Jurkat, Clone E6-1 (cell line): ENCODE results near the gene PRR23E. TPM values are rescaled to one million over a fixed set of nuclear protein-coding genes. Genes with fewer than 3 reads are reported as not detected.

Source experiments
- DNase-seq: peaks from one replicate; pipeline ENCODE4 v3.0.0-alpha.2; 2011; ENCODE audit warnings: low read depth, low spot score
- H3K4me3 ChIP-seq: 2 replicates; pipeline ENCODE4 v1.5.1; 2011; ENCODE audit warnings: mild to moderate bottlenecking, low read length, control low read depth, moderate library complexity
- polyA plus RNA-seq: library from polyadenylated mRNA; unstranded; fragments of >200 nt; gene quantifications from one replicate; pipeline ENCODE4 v1.2.1, GENCODE V29; 2012; ENCODE audit warnings: missing spikeins; ENCODE audit not compliant: insufficient read length, insufficient read depth

The PRR23E gene, protein sequence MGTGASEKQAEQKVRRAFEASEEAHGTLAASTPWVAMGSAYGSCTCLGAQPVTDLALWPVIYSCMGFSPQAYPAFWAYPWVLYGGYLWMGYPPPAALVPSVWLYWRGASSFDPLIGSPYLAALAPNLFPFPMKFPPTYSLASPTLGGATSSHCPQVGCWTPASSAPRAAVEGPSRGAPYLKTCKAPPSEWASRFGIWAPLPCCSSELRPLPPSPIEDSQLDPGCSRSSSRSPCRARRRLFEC
- polyA plus RNA-seq = not detected

DNA sequence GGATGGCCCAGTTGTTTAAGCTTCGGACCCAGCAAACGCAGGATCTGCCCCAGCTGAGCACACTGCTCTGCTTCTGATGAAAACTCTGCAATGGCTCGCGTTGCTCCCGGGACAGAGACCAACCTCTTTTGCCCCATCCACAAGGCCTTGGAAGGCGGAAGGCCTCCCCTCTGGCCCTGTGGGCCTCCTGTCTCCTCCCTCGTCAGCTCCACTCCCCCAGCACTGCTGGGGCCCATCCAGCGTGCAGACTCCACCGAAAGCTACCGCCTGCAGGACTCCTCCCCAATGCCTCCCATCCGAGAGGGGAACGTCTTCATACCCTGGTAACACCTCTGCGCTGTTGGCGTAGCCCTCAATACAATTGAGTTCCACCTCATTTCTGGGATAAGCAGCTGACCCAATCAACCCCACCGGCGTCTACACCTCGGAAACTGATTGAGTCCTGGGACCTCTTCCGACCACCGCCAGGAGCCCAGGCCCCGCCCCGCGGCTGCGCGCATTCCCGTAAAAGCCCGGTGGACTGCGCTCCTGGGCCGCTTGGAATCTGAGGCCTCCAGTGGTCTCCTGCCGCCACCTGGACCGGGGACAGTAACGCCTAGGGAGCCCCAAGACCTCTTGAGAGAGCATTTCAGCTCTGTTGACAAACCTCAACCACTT, at the start of gene PRR23E:
PRR23E (plus strand) TSS at position 556 of the 657 bp plus-strand sequence. CDS start 3,555 bp downstream, outside the sequence.
- no peak within 1 kb of the TSS for H3K4me3 ChIP-seq
- no peak for DNase-seq

DNA sequence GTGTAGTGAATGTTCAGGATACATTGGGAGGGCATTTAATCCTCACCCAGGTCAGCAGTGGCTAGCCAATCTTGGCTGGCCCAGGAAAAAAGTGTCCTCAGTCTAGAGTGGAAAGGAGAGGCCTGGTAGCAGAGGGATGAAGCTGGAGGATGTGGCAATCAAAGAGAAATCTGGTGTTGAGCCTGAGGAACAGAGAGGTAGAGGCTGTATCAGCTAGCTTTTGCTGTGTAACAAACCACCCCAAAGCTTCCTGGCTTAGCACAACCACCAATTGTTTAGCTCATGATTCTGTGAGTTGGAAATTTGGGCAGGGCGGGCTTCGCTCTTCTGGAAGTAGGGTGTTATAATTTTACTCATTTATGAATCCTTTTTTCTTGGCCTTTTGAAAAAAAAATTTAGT, 49.8 kb upstream of the PRR23E start:
- no peak for DNase-seq
- no peak overlapping the region for H3K4me3 ChIP-seq

DNA sequence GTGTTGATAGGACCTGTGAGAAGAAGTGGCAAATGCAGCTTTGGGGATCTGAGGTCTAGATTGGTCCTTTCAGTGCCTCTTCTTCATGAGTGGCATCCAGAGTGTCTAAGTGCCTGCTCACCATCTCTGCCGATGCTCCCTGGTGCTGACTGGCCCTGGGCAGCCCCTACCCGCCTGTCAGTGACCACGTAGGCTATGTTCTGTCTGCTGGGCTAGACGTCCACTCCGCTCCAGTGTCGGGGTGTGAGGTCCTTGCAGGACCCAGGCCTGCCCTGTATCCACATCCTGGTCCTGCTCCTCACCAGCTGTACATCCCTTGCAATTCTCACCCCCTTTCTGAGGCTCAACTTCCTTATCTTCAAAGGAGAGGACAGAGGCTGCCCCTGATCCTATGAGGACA, 48.3 kb upstream of the PRR23E start:
- no peak overlapping the region for H3K4me3 ChIP-seq
- no peak for DNase-seq

DNA sequence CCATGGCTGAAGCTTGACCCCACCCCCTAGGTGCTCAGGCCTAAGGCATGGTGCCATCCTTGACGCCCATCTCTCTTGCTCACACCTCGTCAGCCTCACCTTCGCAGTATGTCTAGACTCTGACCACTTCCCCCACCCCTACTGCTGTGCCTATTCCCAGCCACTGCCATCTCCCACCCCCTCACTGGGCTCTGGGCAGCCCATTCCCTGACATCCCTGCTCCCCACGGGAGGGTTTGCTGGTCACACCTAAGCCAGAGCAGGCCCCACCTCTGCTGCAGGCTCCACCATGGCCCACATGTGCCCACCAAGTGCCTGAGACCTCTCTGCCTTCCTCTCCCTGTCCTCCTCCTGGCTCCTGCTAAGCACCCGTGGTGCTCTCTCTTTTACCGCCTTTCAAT, 47.7 kb upstream of the PRR23E start:
- DNase-seq = no peak
- no peak overlapping the region for H3K4me3 ChIP-seq

DNA sequence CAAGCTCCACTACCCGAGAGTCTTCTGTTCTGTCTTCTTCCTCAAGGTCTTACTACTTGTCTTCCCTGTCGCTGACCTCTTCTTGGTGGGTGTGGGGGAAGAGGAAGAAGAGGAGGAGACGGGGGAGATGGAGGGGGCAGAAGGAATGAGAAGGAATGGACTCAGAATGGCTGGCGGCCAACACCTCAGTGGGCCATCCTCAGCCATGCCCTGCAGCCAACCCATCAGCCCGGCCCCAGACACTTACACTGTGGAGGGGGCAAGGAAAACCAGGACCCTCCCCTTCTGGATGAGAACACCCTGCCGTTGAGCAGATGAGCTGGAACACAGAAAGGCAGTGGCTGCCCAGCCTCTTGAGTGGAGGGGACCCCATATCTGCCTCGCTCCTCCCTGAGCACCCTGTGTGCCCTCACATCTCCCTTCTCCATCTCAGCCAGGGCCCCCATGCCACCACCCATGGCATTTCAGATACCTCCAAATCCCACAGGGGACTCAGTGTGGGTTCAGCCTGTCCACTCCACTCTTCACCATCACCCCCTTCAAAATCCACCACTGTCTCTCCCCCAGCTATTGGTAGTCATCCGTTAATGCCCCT, 45.5 kb upstream of the PRR23E start:
- DNase-seq = no peak

DNA sequence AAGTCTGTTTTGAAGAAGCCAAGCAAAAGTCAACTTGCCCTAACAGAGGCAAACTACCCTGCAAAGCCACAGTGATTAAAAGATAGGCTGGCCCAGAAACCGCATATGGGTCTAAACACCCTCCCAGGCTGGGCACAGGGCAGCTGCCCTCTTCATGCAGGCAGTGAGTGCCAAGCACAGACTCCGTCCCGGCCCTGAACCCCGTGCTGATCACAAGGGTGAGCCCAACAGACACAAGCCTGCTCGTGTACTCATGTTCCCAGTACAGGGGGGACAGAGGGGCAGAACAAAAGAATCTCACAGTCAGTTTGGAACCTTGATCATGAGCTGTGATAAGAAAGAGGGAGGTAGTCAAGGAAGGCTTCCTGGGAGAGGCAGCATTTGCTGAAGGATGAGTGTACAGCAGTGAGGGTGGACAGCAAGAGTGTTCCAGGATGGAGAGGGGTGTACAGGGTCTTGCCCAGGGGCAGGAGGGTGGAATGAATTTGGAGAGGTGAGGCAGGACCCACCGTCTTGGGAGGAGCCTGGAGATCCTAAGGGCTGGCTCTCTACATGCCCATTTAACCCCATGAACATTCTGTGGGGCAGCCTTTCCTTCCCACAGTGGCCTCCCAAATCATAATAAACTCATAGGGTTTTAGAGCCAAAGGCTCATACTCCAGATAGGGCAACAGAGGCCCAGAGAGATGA, 43.2 kb upstream of the PRR23E start:
- DNase-seq = no peak
- H3K4me3 ChIP-seq = no peak overlapping the region

More for the DNA sequence above, 45.5 kb upstream of the PRR23E start:
- H3K4me3 ChIP-seq = no peak overlapping the region

DNA sequence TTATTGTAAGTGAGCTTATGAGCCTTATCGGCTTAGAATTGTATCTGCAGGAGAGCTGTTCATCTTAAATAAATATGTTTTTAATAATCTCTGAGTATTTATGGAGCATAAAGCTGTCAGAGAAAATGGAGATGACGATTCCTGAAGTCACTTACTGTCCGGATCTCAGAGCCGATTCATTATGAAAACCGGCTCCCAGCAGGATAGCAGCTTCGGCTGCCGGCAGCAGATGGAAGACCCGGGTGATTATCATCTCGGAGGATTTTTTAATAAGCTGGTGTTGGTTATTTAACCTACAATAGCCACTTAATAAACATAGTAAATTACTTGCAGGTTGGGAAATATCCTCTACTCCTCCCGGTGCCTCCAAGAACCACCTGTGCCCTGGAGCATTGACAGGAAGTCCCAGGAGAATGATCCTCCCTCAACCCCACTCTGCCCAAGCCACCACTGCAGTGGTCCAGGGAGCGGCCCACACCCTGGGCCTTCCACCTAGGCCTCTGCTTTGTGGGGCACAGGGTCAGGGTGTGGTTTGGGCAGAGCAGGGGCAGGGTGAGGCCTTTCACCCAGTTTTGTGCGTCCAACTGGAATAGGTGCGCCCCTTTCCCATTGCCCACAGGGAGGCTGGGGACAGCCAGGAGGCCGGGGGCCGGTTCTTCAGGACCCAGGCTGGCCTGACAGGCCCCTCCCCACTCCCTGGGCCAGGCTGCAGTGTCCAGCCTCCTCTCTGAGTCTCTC, 42.2 kb upstream of the PRR23E start:
- no peak overlapping the region for H3K4me3 ChIP-seq
- no peak for DNase-seq

DNA sequence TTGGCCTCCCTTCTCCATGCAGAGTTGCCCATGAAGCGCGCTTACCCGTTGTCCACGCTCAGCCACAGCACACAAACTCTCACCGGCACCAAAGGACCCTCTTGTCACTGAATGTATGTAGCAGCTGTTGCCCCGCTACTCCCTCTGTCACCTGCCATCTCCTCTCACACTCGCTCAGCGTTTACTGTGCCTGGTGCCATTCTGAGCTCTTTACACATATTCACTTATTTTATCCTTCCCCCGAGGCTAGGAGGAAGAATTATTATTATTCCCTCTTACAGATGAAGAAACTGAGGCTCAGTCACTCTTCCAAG, 41.7 kb upstream of the PRR23E start:
- H3K4me3 ChIP-seq = no peak overlapping the region
- no peak for DNase-seq

DNA sequence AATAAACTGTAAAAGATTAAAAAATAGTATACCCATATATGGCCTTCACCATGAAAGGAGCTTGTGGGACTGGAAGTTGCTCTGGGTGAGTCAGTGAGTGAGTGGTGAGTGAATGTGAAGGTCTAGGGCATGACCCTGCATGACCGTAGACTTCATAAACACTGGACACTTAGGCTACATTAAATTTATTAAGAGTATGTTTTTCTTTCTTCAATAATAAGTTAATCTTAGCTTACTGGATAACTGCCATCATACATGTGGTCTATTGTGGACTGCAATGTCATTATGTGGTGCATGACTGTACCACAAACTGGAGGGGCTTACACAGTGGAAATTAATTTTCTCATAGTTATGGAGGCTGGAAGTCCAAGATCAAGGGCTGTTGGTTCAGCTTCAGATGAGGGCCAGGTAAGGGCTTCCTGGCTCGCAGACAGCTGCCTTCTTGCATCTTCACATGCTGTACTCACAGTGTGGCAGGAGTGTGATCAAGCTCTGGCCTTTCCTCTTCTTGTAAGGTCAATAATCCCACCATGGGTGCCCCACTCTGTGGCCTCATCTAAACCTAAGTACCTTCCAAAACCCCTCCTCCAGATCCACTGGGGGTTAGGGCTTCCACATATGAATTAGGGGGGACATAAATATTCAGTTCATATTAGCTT, 40.8 kb upstream of the PRR23E start:
- no peak for DNase-seq
- no peak overlapping the region for H3K4me3 ChIP-seq

DNA sequence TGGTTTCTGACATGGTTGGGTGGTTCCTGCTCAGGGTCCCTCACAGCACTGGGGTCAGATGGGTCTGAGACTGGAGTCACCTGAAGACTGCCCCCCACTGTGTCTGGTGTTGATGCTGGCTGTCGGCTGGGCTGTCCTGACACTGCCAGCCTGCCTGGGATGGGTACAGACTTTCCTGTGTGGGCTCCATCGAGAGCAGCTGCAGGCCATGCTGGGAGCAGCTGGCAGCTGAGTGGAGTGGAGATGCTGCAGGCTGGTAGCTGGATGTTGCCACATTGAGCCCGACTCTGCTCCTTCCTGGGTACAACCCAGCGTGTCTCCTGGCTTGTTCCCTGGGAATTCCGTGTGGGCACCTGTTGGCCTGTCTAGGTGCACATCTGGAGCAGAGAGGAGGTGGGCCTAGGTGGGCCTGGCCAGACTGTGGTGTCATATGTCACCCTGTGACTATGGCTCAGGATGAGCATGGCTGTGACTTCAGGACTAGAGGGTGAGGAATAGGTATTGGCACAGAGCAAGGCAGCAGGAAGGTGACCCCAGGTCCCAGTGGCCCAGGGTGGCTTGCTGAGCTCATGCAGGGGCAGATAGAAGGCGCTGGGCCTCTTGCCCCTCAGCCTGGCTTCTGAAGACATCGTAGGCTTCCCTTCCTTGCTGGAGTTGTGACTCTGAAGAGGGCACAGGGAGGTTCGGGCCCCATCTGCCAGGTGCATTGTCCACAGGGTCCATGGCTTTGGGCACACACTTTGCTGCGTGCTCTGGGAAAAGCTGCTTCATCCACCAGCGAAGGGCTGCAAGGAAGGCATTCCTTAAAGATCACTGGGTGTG, 40.0 kb upstream of the PRR23E start:
- no peak for DNase-seq
- H3K4me3 ChIP-seq = no peak overlapping the region

DNA sequence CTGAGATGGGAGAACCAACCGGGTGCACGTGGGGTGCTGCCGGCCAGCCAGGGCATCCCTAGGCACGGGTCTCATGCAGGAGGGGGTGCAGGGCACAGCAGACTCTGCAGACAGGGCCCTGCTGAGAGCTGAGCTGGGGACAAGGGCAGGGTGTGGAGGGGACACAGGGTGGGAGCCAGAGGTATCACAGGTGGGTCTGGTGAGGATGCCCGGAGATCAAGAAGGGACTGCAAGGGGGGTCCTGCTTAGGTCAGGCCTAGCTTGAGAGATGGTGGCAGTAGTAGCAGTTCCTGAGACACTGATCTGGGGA, 39.5 kb upstream of the PRR23E start:
- DNase-seq = no peak

DNA sequence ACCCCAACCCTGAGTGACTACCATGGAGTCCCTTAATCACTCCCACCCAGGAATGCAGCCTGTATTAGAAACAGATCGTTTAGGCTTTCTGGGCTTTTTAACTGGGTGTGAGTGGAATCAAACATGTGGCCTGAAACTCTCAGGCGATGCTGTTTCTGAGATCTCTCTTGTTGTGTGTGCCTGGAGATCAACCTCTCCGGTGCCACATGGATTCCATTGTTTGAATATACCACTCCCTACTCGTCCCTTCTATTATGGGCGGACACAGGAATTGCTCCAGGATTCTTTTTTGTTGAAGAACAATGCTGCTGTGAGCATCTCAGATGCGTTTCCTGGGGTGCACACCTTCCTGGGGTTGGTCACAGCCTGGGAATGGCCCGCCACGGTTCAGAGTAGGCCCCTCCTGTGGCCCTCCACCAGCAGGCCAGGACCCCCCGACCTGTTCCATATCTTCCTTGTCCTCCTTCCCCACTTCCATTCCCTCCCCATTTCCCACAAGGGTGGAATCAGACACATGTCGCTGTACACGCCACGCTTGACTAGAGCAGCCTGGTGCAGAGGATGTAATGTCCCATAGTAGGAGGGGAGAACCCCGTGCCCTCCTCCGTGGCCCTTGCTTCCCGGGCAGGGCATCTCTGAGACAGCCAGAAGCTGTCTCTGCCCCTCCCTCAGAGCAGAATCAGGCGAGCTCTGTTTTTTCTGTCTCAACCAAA, 36.4 kb upstream of the PRR23E start:
- DNase-seq = no peak
- H3K4me3 ChIP-seq = no peak overlapping the region

More for the DNA sequence above, 39.5 kb upstream of the PRR23E start:
- no peak overlapping the region for H3K4me3 ChIP-seq

DNA sequence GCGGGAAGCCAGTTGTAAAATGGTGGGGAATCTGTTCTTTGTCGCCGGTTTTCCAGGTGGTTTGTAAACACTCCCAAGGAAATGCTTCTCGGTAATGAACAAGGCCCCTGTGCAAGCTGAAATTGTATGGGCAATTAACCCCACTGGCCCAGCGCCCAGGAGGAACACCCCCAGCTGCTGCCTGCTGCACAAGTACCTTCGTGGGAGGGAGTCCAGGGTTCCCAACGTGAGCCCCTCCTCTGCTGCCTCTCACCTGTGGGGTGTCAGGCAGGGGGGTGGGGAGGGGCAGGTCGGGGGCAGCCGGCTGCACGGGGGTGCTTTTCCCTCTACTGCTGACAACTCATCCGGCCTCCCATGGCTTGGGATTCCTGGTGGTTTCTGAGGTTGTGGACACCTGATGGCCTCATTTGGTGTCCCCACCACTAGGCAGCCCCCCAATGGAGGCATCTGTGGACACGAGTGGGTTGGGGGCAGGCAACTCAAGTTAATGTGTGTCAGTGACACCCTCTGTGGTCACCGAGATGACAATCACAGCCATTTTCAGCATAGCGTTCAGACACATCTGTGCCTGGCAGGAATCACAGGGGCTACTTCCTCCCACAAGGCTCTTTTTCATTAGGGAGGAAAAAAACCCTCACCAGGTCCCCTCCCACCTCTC, 35.6 kb upstream of the PRR23E start:
- no peak overlapping the region for H3K4me3 ChIP-seq
- no peak for DNase-seq

DNA sequence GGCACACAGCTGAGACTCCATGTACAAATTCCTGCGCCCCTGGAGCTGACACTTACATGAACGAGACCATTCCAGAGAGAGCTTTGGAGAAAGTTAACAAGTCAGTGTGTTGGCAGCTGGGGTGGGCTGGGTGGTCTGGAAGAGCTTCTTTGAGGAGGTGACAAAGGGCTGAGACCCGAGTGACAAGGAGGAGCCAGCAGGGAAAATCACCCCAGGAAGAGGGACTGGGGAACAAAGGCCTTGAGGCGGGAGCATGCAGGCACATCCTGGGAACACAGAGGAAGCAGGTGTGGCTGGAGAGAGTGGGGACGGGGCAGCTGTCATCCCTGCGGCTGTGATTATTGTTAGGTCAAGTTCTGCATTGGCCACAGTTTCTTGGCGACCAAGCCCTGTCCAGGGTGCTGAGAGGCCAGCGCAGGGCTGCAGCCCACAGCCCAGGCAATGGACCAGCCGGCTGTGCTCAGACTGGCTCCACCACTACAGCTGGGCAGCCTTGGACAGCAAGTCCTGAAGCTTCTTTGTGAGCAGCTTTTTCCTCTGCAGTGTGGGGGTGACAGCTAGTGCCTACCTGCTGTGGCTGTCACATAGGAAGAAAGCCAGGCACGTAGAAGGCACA, 34.2 kb upstream of the PRR23E start:
- DNase-seq = no peak
- no peak overlapping the region for H3K4me3 ChIP-seq

DNA sequence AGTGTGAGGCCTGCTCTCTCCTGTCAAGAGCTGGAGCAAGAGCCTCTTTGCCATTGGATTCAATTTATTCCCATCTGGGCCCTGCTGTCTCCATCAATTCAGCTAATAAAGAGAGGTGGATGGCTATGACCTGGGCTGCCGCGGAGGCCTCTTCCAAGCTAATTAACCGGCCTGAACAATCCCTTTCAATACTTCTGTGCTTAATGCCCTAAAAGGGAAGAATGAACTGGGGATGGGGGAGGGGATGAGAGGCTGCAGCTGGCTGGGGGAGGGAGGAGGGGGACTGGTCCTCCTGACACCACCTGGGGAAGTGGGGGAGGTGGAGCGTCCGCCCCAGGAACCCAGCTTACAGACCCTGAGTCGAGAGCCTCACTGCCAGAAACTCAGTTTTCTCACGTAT, 33.4 kb upstream of the PRR23E start:
- DNase-seq = no peak

DNA sequence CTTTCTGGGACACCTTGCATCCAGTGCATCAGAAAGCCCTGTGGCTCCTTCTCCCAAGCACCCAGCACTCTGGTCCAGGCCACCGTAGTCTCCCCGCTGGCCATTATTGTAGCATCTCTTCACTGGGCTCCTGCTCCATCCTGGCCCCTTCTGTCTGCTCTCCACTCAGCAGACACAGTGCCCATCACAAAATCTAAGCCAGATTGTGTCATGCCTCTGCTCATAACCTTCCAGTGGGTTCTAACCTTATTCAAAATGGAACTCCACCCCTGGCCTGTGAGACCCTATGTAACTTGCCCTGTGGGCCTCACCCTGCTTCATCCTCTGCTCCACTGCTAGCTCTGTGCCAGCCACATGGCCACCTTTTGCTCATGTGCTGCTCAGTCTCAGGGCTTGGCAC, 31.7 kb upstream of the PRR23E start:
- no peak overlapping the region for H3K4me3 ChIP-seq
- no peak for DNase-seq

More for the DNA sequence above, 33.4 kb upstream of the PRR23E start:
- H3K4me3 ChIP-seq = no peak overlapping the region
